K562 (cell line): ENCODE measurements around the gene SCRN1. TPM values are rescaled to one million over a fixed set of nuclear protein-coding genes. Genes with fewer than 3 reads are reported as not detected.

Experiments used
- ATAC-seq: fragments of 200-7000 bp; cut with Tn5 transposase; 3 replicates; pipeline ENCODE4 v1.9.1; 2020; ENCODE audit warnings: moderate library complexity
- BruUV-seq: library from RNA; stranded (reverse); fragments of 400-500 nt; replicated peaks from 2 replicates; lab custom pipeline; 2021; lab: Mats Ljungman, UMichigan
- CTCF ChIA-PET: fragments of 300-600 bp; formaldehyde crosslinking; extraction: SDS; loops from one replicate; lab custom pipeline; 2021; ENCODE audit warnings: low intra/inter-chr PET ratio; lab: Yijun Ruan, JAX
- POLR2A ChIA-PET: fragments of 300-600, 350-650 bp; sonication (Branson Sonifier 250); formaldehyde crosslinking; extraction: SDS; loops from one replicate; lab custom pipeline; 2021; ENCODE audit warnings: antibody characterized with exemption, inconsistent platforms; lab: Yijun Ruan, JAX
- DNase-seq, 4 experiments: peaks; one replicate each; pipeline versions ENCODE4 v3.0.0 to v3.0.0-alpha.2; 2011 to 2018; ENCODE audit warnings: low spot score in 3 of 4, mixed read lengths in 3 of 4; ENCODE audit errors: extremely low read depth in 1 of 4
- FAIRE-seq: peaks from 2 replicates; lab custom pipeline; 2011; peaks lifted over from hg19 to GRCh38; lab: Jason Lieb, UNC
- H2AFZ ChIP-seq: 2 replicates; pipeline ENCODE4 v1.6.0; 2011; ENCODE audit warnings: low read depth, low read length, control low read depth, inconsistent platforms
- H3K27ac ChIP-seq: fragments of 200-600 bp; 3 replicates; pipeline ENCODE4 v1.8.0; 2011; ENCODE audit warnings: low read depth, mild to moderate bottlenecking, control low read depth, inconsistent platforms, low read length, moderate library complexity, mixed read lengths; ENCODE audit errors: extremely low read depth
- H3K27me3 ChIP-seq, 2 experiments: fragments of 300-600 bp in 1 of 2; 2 replicates in 1 of 2; 3 replicates in 1 of 2; pipeline versions ENCODE4 v1.6.0 to v1.8.0; 2011; ENCODE audit warnings: inconsistent platforms in 2 of 2, low read length in 2 of 2, mild to moderate bottlenecking in 1 of 2, mixed read lengths in 1 of 2, moderate library complexity in 1 of 2; ENCODE audit not compliant: control insufficient read depth in 2 of 2, insufficient read depth in 2 of 2
- H3K36me3 ChIP-seq: fragments of 300-600 bp; 3 replicates; pipeline ENCODE4 v1.8.0; 2011; ENCODE audit warnings: mild to moderate bottlenecking, low read length, inconsistent platforms; ENCODE audit not compliant: control insufficient read depth, insufficient read depth
- H3K4me1 ChIP-seq, 2 experiments: fragments of 200-600 bp in 1 of 2; replicated peaks in 1 of 2; 2 replicates in 1 of 2; 3 replicates in 1 of 2; pipeline versions ENCODE4 v1.5.1 to v1.8.0; 2011; ENCODE audit warnings: inconsistent platforms in 2 of 2, low read length in 2 of 2, mild to moderate bottlenecking in 1 of 2, mixed read lengths in 1 of 2, moderate library complexity in 1 of 2; ENCODE audit not compliant: control insufficient read depth in 2 of 2, insufficient read depth in 2 of 2
- H3K4me2 ChIP-seq: 2 replicates; pipeline ENCODE4 v1.6.1; 2011; ENCODE audit warnings: low read length, control low read depth, inconsistent platforms, mixed read lengths; ENCODE audit not compliant: insufficient read depth
- H3K4me3 ChIP-seq: fragments of 200-600 bp; sonication (generic), shearing (Covaris generic); 2 replicates; pipeline ENCODE4 v1.5.1; 2016; ENCODE audit warnings: control low read depth, inconsistent platforms
- H3K79me2 ChIP-seq: fragments of 200-600 bp; 3 replicates; pipeline ENCODE4 v1.8.0; 2011; ENCODE audit warnings: low read length, inconsistent platforms; ENCODE audit not compliant: control insufficient read depth, insufficient read depth
- H3K9ac ChIP-seq, 2 experiments: 2 replicates each; pipeline versions ENCODE4 v1.6.0 to v1.6.1; 2011; ENCODE audit warnings: low read depth in 2 of 2, low read length in 2 of 2, control low read depth in 1 of 2, inconsistent platforms in 1 of 2, mild to moderate bottlenecking in 1 of 2, mixed read lengths in 1 of 2; ENCODE audit not compliant: insufficient read depth in 1 of 2
- H3K9me1 ChIP-seq: one replicate; pipeline ENCODE4 v1.6.0; 2011; ENCODE audit warnings: inconsistent platforms, mild to moderate bottlenecking, low read length, moderate library complexity; ENCODE audit not compliant: control insufficient read depth, insufficient read depth
- H3K9me3 ChIP-seq: replicated peaks from 2 replicates; pipeline ENCODE4 v1.5.1; 2011; ENCODE audit warnings: low read depth, low read length, inconsistent platforms; ENCODE audit not compliant: control insufficient read depth, insufficient read depth
- H4K20me1 ChIP-seq: replicated peaks from 2 replicates; pipeline ENCODE4 v1.6.1; 2011; ENCODE audit warnings: low read length, inconsistent platforms, mixed read lengths; ENCODE audit not compliant: control insufficient read depth, insufficient read depth
- CBFB ChIP-seq: sonication (generic); formaldehyde crosslinking; IDR thresholded peaks from 2 replicates; pipeline ENCODE4 v1.4.0; 2020; ENCODE audit warnings: mild to moderate bottlenecking, missing genetic modification reagents
- CTCFL ChIP-seq: IDR thresholded peaks from 2 replicates; pipeline ENCODE4 v1.6.1; 2011; ENCODE audit warnings: borderline replicate concordance, low read depth, mild to moderate bottlenecking, moderate library complexity, low read length; ENCODE audit not compliant: insufficient read depth, poor library complexity, severe bottlenecking
- CXXC5 ChIP-seq: fragments of 250-450 bp; sonication (Bioruptor Pico); IDR thresholded peaks from 2 replicates; pipeline ENCODE4 v1.8.0; 2022; ENCODE audit warnings: inconsistent platforms, mild to moderate bottlenecking, moderate library complexity
- FOXA1 ChIP-seq: fragments of 450-650 bp; IDR thresholded peaks from 2 replicates; pipeline ENCODE4 v1.6.1; 2016; ENCODE audit warnings: mild to moderate bottlenecking, borderline replicate concordance
- HDAC1 ChIP-seq, 2 experiments: fragments of 450-650 bp; IDR thresholded peaks; 2 replicates each; pipeline ENCODE4 v1.6.1; 2016 to 2017; ENCODE audit warnings: inconsistent platforms in 1 of 2, mild to moderate bottlenecking in 1 of 2, moderate library complexity in 1 of 2
- HNRNPH1 ChIP-seq: fragments of 200-400 bp; formaldehyde crosslinking; optimal IDR thresholded peaks from 2 replicates; pipeline ENCODE3; 2017; ENCODE audit warnings: low read depth, mild to moderate bottlenecking, low read length, moderate library complexity
- JUNB ChIP-seq: fragments of 450-650 bp; formaldehyde crosslinking; conservative IDR thresholded peaks from 2 replicates; pipeline ENCODE4 v1.4.0; 2020; ENCODE audit warnings: mild to moderate bottlenecking
- NCOA2 ChIP-seq, 2 experiments: fragments of 450-650 bp; IDR thresholded peaks; 2 replicates each; pipeline ENCODE4 v1.6.1; 2018; ENCODE audit warnings: mild to moderate bottlenecking in 2 of 2, moderate library complexity in 1 of 2; ENCODE audit not compliant: partially characterized antibody in 2 of 2
- NUFIP1 ChIP-seq: fragments of 450-650 bp; IDR thresholded peaks from 2 replicates; pipeline ENCODE4 v1.6.1; 2018; ENCODE audit not compliant: partially characterized antibody
- PCBP1 ChIP-seq: fragments of 200-400 bp; formaldehyde crosslinking; IDR thresholded peaks from 2 replicates; pipeline ENCODE4 v1.6.1; 2018; ENCODE audit warnings: mild to moderate bottlenecking, low read depth, low read length; ENCODE audit not compliant: poor library complexity, severe bottlenecking
- RBM34 ChIP-seq: fragments of 200-400 bp; formaldehyde crosslinking; IDR thresholded peaks from 2 replicates; pipeline ENCODE4 v1.6.1; 2018; ENCODE audit warnings: low read length, borderline replicate concordance; ENCODE audit not compliant: insufficient read depth
- RHOXF2B ChIP-seq: fragments of 250-450 bp; sonication (Bioruptor Pico); conservative IDR thresholded peaks from 2 replicates; pipeline ENCODE4 v1.5.1; 2021
- SP1 ChIP-seq: sonication (generic); formaldehyde crosslinking; IDR thresholded peaks from 2 replicates; pipeline ENCODE4 v1.8.1; 2022; ENCODE audit warnings: mild to moderate bottlenecking, missing genetic modification reagents
- WHSC1 ChIP-seq: IDR thresholded peaks from one replicate; pipeline ENCODE4 v1.6.1; 2012; ENCODE audit warnings: low read length, control low read depth, inconsistent platforms
- YY1 ChIP-seq, 3 experiments: IDR thresholded peaks; 2 replicates each; pipeline ENCODE4 v1.6.1; 2011; ENCODE audit warnings: low read length in 2 of 3, mild to moderate bottlenecking in 2 of 3, moderate library complexity in 2 of 3, borderline replicate concordance in 1 of 3, control low read depth in 1 of 3, low read depth in 1 of 3; ENCODE audit not compliant: insufficient read depth in 3 of 3, insufficient replicate concordance in 2 of 3, control insufficient read depth in 1 of 3, insufficient read length in 1 of 3; ENCODE audit errors: extremely low read depth in 1 of 3
- ZNF263 ChIP-seq: sonication (generic); formaldehyde crosslinking; IDR thresholded peaks from 2 replicates; pipeline ENCODE4 v1.8.0; 2022; ENCODE audit warnings: mild to moderate bottlenecking, missing genetic modification reagents, borderline replicate concordance
- ZNF436 ChIP-seq: fragments of 250-450, 450-650 bp; sonication (Bioruptor Pico); formaldehyde crosslinking; IDR thresholded peaks from 2 replicates; pipeline ENCODE4 v1.7.0; 2020; ENCODE audit warnings: mild to moderate bottlenecking
- ZNF584 ChIP-seq: fragments of 200-800 bp; sonication (Bioruptor generic); IDR thresholded peaks from 2 replicates; pipeline ENCODE4 v1.6.1; 2016; ENCODE audit warnings: low read depth, mild to moderate bottlenecking, missing genetic modification characterization, missing compliant biosample characterization
- WGBS: fragments of 100-300 bp; shearing (Covaris generic); methylation state at CpG from one replicate; pipeline ENCODE4 v1.1.6; 2016; ENCODE audit warnings: low coverage, mixed read lengths; ENCODE audit not compliant: insufficient coverage; ENCODE audit errors: missing lambda C conversion rate; 5-methylcytosine and 5-hydroxymethylcytosine counted together
- in situ Hi-C: fragments of 300-500 bp; cut with MboI; formaldehyde crosslinking; loops from 4 replicates; pipeline ENCODE4 v1.15.0; 2018; ENCODE audit warnings: inconsistent platforms, mixed read lengths
- intact Hi-C: fragments of 100-400 bp; cut with micrococcal nuclease; formaldehyde crosslinking; loops from 2 replicates; pipeline ENCODE4 v1.14.2; 2022
- polyA plus RNA-seq, 8 experiments: library from polyadenylated mRNA; depleted of rRNA in 4 of 8; stranded (reverse) in 5 of 8; unstranded in 3 of 8; fragments of >200 nt; fragmentation: Nextera tagmentation in 2 of 8; fragmentation: Illumina TruSeq in 1 of 8; extraction: Ambion mirVana in 2 of 8; extraction: Trizol in 1 of 8; gene quantifications; 2 replicates each; pipeline versions ENCODE4 v1.2.1 to v1.2.3, GENCODE V29; 2011 to 2014; ENCODE audit warnings: inconsistent platforms in 1 of 8, missing spikeins in 1 of 8
- total RNA-seq, 7 experiments: library from RNA; depleted of rRNA in 6 of 7; stranded (reverse); fragments of >200 nt in 6 of 7; fragmentation: Illumina TruSeq in 2 of 7; extraction: Trizol in 2 of 7; gene quantifications; 2 replicates each; pipeline versions ENCODE4 v1.2.1 to v1.2.3, GENCODE V29; 2011 to 2021; ENCODE audit warnings: low replicate concordance in 1 of 7
- TF ChIP-seq, protein P1 (sequence below): fragments of 250-450 bp; sonication (Bioruptor Pico); IDR thresholded peaks from 2 replicates; pipeline ENCODE4 v1.9.0; 2021; ENCODE audit warnings: mild to moderate bottlenecking, inconsistent platforms

Gene SCRN1
- total and polyA plus RNA-seq, 9 of the 15 experiments (the other 6 are each of a cell fraction or from before 2014, with no cell fraction given) = 0.13 to 1.4 (median 0.20) TPM

DNA sequence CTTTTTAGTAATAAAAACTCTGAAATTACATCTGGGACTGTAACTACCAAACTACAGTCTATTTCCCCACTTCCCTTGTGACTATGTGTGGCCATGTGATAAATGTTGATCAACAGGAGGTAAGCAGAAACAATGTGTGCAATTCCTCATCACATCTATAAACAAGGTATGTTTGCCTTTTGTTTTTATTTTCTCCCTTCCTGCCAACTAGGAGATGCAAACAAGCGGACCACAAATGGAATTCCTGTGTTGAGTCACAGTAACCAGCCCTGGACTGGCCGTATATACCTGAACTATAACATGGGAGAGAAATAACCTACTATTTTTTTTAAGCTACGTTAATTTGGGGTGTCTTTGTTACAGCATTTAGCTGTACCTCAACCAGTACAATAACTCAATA lies 52.5 kb downstream of the SCRN1 start:
- CTCF ChIA-PET = no interaction called here
- H3K36me3 ChIP-seq = no peaks in the 10 kb centered on the region

More for the DNA sequence above, 52.5 kb downstream of the SCRN1 start:
- 8% methylated on average over 3 of the region's 3 CpGs for WGBS
- in situ Hi-C loops = no loop called here
- no peaks in the 10 kb centered on the region for H4K20me1 ChIP-seq
- no peaks in the 10 kb centered on the region for H3K9me1 ChIP-seq
- no peak overlapping the region for H3K4me2 ChIP-seq
- H3K4me3 ChIP-seq = no peak overlapping the region
- H3K79me2 ChIP-seq = no peaks in the 10 kb centered on the region
- no peak for TF ChIP-seq YY1 (IDR thresholded peaks at IDR 0.05; ENCODE audit: borderline replicate concordance in 1 of 3, control insufficient read depth in 1 of 3, extremely low read depth in 1 of 3, insufficient read depth in 3 of 3, insufficient read length in 1 of 3, insufficient replicate concordance in 2 of 3, low read depth in 1 of 3, low read length in 2 of 3)
- TF ChIP-seq ZNF436 = no peak
- no peak for TF ChIP-seq WHSC1
- TF ChIP-seq SP1 (CRISPR knock-in tag) = no peak
- TF ChIP-seq CXXC5 (CRISPR knock-in tag) = no peak
- no peak for TF ChIP-seq CTCFL
- TF ChIP-seq RBM34 = no peak
- TF ChIP-seq NCOA2 (IDR thresholded peaks at IDR 0.05; ENCODE audit: partially characterized antibody in 2 of 2) = no peak
- TF ChIP-seq, protein P1, sequence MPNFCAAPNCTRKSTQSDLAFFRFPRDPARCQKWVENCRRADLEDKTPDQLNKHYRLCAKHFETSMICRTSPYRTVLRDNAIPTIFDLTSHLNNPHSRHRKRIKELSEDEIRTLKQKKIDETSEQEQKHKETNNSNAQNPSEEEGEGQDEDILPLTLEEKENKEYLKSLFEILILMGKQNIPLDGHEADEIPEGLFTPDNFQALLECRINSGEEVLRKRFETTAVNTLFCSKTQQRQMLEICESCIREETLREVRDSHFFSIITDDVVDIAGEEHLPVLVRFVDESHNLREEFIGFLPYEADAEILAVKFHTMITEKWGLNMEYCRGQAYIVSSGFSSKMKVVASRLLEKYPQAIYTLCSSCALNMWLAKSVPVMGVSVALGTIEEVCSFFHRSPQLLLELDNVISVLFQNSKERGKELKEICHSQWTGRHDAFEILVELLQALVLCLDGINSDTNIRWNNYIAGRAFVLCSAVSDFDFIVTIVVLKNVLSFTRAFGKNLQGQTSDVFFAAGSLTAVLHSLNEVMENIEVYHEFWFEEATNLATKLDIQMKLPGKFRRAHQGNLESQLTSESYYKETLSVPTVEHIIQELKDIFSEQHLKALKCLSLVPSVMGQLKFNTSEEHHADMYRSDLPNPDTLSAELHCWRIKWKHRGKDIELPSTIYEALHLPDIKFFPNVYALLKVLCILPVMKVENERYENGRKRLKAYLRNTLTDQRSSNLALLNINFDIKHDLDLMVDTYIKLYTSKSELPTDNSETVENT (CRISPR knock-in tag) = no peak
- no peak for TF ChIP-seq RHOXF2B (CRISPR knock-in tag)
- TF ChIP-seq NUFIP1 = no peak
- TF ChIP-seq HDAC1 (IDR thresholded peaks at IDR 0.05) = no peak
- no peak for TF ChIP-seq ZNF263
- TF ChIP-seq HNRNPH1 = no peak
- no peak for TF ChIP-seq ZNF584 (CRISPR knock-in tag)
- no peak for TF ChIP-seq FOXA1
- no peak for TF ChIP-seq JUNB (CRISPR knock-in tag)
- no peak for TF ChIP-seq CBFB (CRISPR knock-in tag)
- no peak for TF ChIP-seq PCBP1
- no peak overlapping the region for H3K9ac ChIP-seq
- no peak overlapping the region for H3K27ac ChIP-seq
- peaks cover 6 to 9% of the 10 kb centered on the region in 2 experiments; a peak in 2 of 5 replicates for H3K27me3 ChIP-seq
- H2AFZ ChIP-seq = no peak overlapping the region
- BruUV-seq = no TSS peak
- no peak for FAIRE-seq
- no peaks in the 10 kb centered on the region; a peak in 1 of 5 replicates for H3K4me1 ChIP-seq
- POLR2A ChIA-PET = no interaction called here
- intact Hi-C loops = no loop called here
- H3K9me3 ChIP-seq = no peaks in the 10 kb centered on the region; the same call in 1 of the 2 replicates
- DNase-seq = no peak
- ATAC-seq = no peak
